PC-3 (cell line): ENCODE measurements around the gene ARMH2. TPM values are rescaled to one million over a fixed set of nuclear protein-coding genes. Genes with fewer than 3 reads are reported as not detected.

Experiments
- ATAC-seq: fragments of 200-7000 bp; cut with Tn5 transposase; 2 replicates; pipeline ENCODE4 v1.9.1; 2020; ENCODE audit warnings: mild to moderate bottlenecking, moderate library complexity
- BruUV-seq: library from RNA; stranded (reverse); fragments of 400-500 nt; replicated peaks from 2 replicates; lab custom pipeline; 2021; lab: Mats Ljungman, UMichigan
- CTCF ChIA-PET: fragments of 300-600 bp; sonication (Branson Sonifier 250); formaldehyde crosslinking; loops from one replicate; lab custom pipeline; 2022; ENCODE audit warnings: antibody characterized with exemption; lab: Charles Lee
- POLR2A ChIA-PET: fragments of 300-600 bp; sonication (Branson Sonifier 250); formaldehyde crosslinking; loops from one replicate; lab custom pipeline; 2022; ENCODE audit warnings: antibody characterized with exemption; ENCODE audit not compliant: unreplicated experiment; lab: Charles Lee
- DNase-seq: peaks from one replicate; pipeline ENCODE4 v3.0.0-alpha.2; 2015
- H2AFZ ChIP-seq: fragments of 300-600 bp; sonication (generic); 2 replicates; pipeline ENCODE4 v1.6.0; 2016; ENCODE audit warnings: antibody characterized with exemption, low read length
- H3F3A ChIP-seq: fragments of 300-600 bp; sonication (generic); one replicate; pipeline ENCODE4 v1.6.0; 2017; ENCODE audit warnings: antibody characterized with exemption, low read length, control low read depth, mild to moderate bottlenecking; ENCODE audit not compliant: unreplicated experiment
- H3K27ac ChIP-seq: fragments of 300-600 bp; sonication (generic); 2 replicates; pipeline ENCODE4 v1.5.1; 2016; ENCODE audit warnings: mild to moderate bottlenecking, low read length
- H3K27me3 ChIP-seq: fragments of 300-600 bp; sonication (generic); 2 replicates; pipeline ENCODE4 v1.6.1; 2016; ENCODE audit warnings: low read length, mixed read lengths
- H3K36me3 ChIP-seq: fragments of 300-600 bp; sonication (generic); 2 replicates; pipeline ENCODE4 v1.6.1; 2016; ENCODE audit warnings: low read depth, mixed run types, low read length, mixed read lengths
- H3K4me1 ChIP-seq: fragments of 300-600 bp; sonication (generic); 2 replicates; pipeline ENCODE4 v1.5.1; 2016; ENCODE audit warnings: low read length; ENCODE audit not compliant: insufficient read depth
- H3K4me2 ChIP-seq: fragments of 300-600 bp; sonication (generic); 2 replicates; pipeline ENCODE4 v1.6.0; 2016; ENCODE audit warnings: low read length
- H3K4me3 ChIP-seq: fragments of 300-600 bp; sonication (generic); 2 replicates; pipeline ENCODE4 v1.5.1; 2016; ENCODE audit warnings: mild to moderate bottlenecking, low read length, mixed read lengths
- H3K79me2 ChIP-seq: fragments of 300-600 bp; sonication (generic); 2 replicates; pipeline ENCODE4 v1.6.1; 2017; ENCODE audit warnings: low read length, mixed read lengths
- H3K9ac ChIP-seq: fragments of 300-600 bp; sonication (generic); 2 replicates; pipeline ENCODE4 v1.6.0; 2016; ENCODE audit warnings: mild to moderate bottlenecking, low read length
- H3K9me2 ChIP-seq: fragments of 300-600 bp; sonication (generic); replicated peaks from 2 replicates; pipeline ENCODE4 v1.6.1; 2016; ENCODE audit warnings: mixed run types, low read length, mixed read lengths
- H3K9me3 ChIP-seq: fragments of 300-600 bp; sonication (generic); 2 replicates; pipeline ENCODE4 v1.6.1; 2016; ENCODE audit warnings: low read length, mixed read lengths
- H4K20me1 ChIP-seq: fragments of 300-600 bp; sonication (generic); 2 replicates; pipeline ENCODE4 v1.6.1; 2016; ENCODE audit warnings: low read length, mixed read lengths
- EZH2 ChIP-seq: fragments of 300-600 bp; sonication (generic); IDR thresholded peaks from one replicate; pipeline ENCODE4 v1.6.1; 2017; ENCODE audit warnings: antibody characterized with exemption, mild to moderate bottlenecking, low read length; ENCODE audit not compliant: unreplicated experiment
- EZH2phosphoT487 ChIP-seq: fragments of 300-600 bp; sonication (generic); IDR thresholded peaks from 2 replicates; pipeline ENCODE4 v1.6.1; 2018; ENCODE audit warnings: mild to moderate bottlenecking, antibody characterized with exemption, low read length, borderline replicate concordance
- intact Hi-C: fragments of 100-400 bp; cut with micrococcal nuclease; formaldehyde crosslinking; loops from 2 replicates; pipeline ENCODE4 v1.9.0; 2023
- total RNA-seq: library from RNA; depleted of rRNA; stranded (reverse); fragments of >200 nt; gene quantifications from 2 replicates; pipeline ENCODE4 v1.2.3, GENCODE V29; 2014
- TF ChIP-seq, protein P1 (sequence below): fragments of 300-600 bp; sonication (generic); conservative IDR thresholded peaks from 2 replicates; pipeline ENCODE4 v1.5.1; 2017; ENCODE audit warnings: antibody characterized with exemption, low read depth, mild to moderate bottlenecking, low read length

Gene ARMH2
- total RNA-seq, 1 experiment from 2014 or later: not detected

DNA sequence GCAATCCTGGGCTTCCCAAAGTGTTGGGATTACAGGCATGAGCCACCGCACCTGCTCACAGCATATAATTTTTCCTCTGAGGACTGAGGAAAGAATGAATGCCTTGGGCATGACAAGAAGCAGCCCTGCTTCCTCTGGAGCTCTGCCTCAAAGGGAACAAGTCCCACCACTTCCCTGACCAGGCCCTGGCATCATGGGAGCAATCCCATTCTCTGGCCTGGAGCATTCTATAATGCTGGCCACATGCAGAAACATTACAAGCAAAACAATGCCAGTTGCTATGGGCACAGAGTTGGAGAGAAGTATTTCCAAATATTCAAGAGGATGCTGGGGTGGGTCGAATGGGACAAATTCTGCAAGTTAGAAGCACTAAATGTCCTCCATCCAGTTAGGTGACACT is 41.5 kb upstream of the ARMH2 start:
- no TSS peak for BruUV-seq
- intact Hi-C loops: no loop called here
- ChIA-PET CTCF (no interaction called here), POLR2A (no interaction called here)
- no peaks in the 10 kb centered on the region for H3K9me3 ChIP-seq
- no peak overlapping the region for H3K27ac ChIP-seq
- no peak overlapping the region for H3K9ac ChIP-seq
- no peaks in the 10 kb centered on the region for H3K4me1 ChIP-seq
- no peaks in the 10 kb centered on the region for H3K79me2 ChIP-seq
- DNase-seq (no peak), ATAC-seq (no peak)
- no peak overlapping the region for H3K4me3 ChIP-seq
- no peaks in the 10 kb centered on the region for H3K36me3 ChIP-seq
- H3F3A ChIP-seq: no peaks in the 10 kb centered on the region
- H3K9me2 ChIP-seq: no peaks in the 10 kb centered on the region
- 0 out of 2 replicates have a peak, but pooled peaks cover 17% of the 10 kb centered on the region for H3K27me3 ChIP-seq
- H2AFZ ChIP-seq: no peak overlapping the region
- no peak overlapping the region for H3K4me2 ChIP-seq
- no peaks in the 10 kb centered on the region for H4K20me1 ChIP-seq
- no peak for TF ChIP-seq EZH2phosphoT487
- TF ChIP-seq EZH2: no peak
- TF ChIP-seq, protein P1, sequence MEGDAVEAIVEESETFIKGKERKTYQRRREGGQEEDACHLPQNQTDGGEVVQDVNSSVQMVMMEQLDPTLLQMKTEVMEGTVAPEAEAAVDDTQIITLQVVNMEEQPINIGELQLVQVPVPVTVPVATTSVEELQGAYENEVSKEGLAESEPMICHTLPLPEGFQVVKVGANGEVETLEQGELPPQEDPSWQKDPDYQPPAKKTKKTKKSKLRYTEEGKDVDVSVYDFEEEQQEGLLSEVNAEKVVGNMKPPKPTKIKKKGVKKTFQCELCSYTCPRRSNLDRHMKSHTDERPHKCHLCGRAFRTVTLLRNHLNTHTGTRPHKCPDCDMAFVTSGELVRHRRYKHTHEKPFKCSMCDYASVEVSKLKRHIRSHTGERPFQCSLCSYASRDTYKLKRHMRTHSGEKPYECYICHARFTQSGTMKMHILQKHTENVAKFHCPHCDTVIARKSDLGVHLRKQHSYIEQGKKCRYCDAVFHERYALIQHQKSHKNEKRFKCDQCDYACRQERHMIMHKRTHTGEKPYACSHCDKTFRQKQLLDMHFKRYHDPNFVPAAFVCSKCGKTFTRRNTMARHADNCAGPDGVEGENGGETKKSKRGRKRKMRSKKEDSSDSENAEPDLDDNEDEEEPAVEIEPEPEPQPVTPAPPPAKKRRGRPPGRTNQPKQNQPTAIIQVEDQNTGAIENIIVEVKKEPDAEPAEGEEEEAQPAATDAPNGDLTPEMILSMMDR: no peak

DNA sequence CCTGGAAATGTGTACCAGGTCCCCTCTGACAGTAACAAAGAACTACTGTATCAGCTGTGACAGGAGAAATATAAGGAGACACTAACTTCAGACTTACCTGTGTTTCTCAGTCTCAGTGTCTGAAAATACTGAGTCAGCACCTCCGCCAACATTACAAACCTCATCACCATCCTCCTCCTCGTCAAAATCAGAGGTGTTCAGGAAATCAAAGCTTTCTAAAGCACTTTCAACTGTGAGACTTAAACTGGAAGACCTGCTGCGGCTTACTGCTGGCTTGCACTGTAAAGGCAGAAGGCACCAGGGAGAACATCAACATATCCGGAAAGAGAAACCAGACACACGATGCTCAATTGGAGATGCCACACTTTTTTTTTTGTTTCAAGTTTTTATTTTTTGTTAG is 40.3 kb upstream of the ARMH2 start:
- H3K9ac ChIP-seq: no peak overlapping the region

DNA sequence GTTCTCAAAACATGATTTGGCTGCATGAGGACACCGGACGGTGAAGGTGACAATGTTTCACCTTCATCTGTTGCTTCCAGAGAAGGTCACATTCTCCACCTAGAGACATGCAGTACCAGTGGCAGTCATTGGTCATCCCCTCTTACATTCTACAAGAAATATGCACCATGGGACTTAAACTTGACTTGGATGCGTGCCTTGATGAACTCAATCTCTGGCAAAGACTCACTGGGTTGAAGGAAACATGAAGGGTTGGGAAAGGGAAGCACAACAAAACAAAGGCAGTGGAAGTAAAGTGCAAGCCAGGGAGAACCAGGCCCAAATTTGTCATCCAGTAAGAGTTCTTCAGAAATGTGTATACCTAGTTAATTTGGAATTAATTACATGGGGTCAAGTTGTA is 39.4 kb upstream of the ARMH2 start:
- TF ChIP-seq, protein P1: no peak
- TF ChIP-seq EZH2 (no peak), EZH2phosphoT487 (no peak)
- no peaks in the 10 kb centered on the region for H4K20me1 ChIP-seq
- H3K27ac ChIP-seq: no peak overlapping the region
- no peaks in the 10 kb centered on the region for H3K79me2 ChIP-seq
- POLR2A ChIA-PET: no interaction called here
- no peak overlapping the region for H3K9ac ChIP-seq
- BruUV-seq: no TSS peak
- ATAC-seq (no peak), DNase-seq (no peak)
- 0 out of 2 replicates have a peak, but pooled peaks cover 15% of the 10 kb centered on the region for H3K27me3 ChIP-seq
- no peak overlapping the region for H2AFZ ChIP-seq
- no peak overlapping the region for H3K4me2 ChIP-seq
- no peaks in the 10 kb centered on the region for H3K9me2 ChIP-seq
- CTCF ChIA-PET: no interaction called here
- intact Hi-C loops: no loop called here
- H3K36me3 ChIP-seq: no peaks in the 10 kb centered on the region
- H3K9me3 ChIP-seq: no peaks in the 10 kb centered on the region
- no peak overlapping the region for H3K4me3 ChIP-seq
- no peaks in the 10 kb centered on the region for H3F3A ChIP-seq
- H3K4me1 ChIP-seq: no peaks in the 10 kb centered on the region

More for the DNA sequence above, 40.3 kb upstream of the ARMH2 start:
- CTCF ChIA-PET: no interaction called here
- Histone ChIP-seq H3K79me2 (no peaks in the 10 kb centered on the region), H3K4me1 (no peaks in the 10 kb centered on the region), H3K9me2 (no peaks in the 10 kb centered on the region), H3K36me3 (no peaks in the 10 kb centered on the region), H3K4me2 (no peak overlapping the region), H3K4me3 (no peak overlapping the region), H3K9me3 (no peaks in the 10 kb centered on the region), H3K27ac (no peak overlapping the region), H4K20me1 (no peaks in the 10 kb centered on the region), H2AFZ (no peak overlapping the region), H3F3A (no peaks in the 10 kb centered on the region), H3K27me3 (0 out of 2 replicates have a peak, but pooled peaks cover 17% of the 10 kb centered on the region)
- DNase-seq (no peak), ATAC-seq (no peak)
- intact Hi-C loops: no loop called here
- POLR2A ChIA-PET: interaction anchor here (0.8 kb wide), 1 partner anchor 389 kb away, joined by 6 read pairs; no protein-coding TSS in a partner anchor
- no TSS peak for BruUV-seq
- TF ChIP-seq EZH2 (no peak), EZH2phosphoT487 (no peak)
- TF ChIP-seq, protein P1: no peak
